ENCODE measurements around the gene HACE1.

DNA sequence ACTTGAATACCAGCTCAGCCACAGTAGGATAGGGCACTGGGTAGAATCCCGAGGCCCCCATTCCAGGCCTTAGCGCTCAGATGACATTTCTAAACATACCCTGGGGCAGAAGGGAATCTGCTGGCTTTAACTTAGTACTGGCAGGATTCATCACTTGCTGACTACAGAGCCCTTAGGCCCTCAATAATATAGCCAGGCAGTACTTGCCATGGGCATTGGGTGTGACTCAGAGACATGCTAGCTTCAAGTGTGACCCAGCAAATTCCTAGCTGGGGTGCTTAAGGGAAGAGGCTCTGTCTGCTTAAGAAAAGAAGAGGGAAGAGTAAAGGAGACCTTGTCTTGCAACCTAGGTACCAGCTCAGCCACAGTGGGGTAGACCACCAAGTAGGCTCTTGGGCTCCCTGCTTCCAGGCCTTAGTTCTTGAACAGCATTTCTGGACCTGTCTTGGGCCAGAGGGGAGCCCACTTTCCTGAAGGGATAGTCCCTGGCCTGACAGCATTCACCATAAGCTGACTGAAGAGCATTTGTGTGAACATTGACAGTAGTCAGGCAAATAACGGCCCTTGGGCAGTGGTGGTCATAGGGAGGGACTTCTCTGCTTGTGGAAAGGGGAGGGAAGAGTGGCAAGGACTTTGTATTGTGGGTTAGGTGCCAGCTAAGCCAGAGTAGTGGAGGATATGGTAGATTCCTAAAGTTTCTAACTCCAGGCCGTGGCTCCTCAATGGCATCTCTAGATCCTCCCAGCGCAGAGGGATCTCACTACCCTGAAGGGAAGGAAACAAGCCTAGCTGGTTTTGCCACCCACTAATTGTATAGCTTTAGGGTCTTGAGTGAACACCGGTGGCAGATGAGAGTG, 48.5 kb upstream of the HACE1 start:
- TF ChIP-seq EZH2phosphoT487 (IDR thresholded peaks at IDR 0.05; ENCODE audit: low read depth, severe bottlenecking, unreplicated experiment) = no peak
- TF ChIP-seq, protein P1, sequence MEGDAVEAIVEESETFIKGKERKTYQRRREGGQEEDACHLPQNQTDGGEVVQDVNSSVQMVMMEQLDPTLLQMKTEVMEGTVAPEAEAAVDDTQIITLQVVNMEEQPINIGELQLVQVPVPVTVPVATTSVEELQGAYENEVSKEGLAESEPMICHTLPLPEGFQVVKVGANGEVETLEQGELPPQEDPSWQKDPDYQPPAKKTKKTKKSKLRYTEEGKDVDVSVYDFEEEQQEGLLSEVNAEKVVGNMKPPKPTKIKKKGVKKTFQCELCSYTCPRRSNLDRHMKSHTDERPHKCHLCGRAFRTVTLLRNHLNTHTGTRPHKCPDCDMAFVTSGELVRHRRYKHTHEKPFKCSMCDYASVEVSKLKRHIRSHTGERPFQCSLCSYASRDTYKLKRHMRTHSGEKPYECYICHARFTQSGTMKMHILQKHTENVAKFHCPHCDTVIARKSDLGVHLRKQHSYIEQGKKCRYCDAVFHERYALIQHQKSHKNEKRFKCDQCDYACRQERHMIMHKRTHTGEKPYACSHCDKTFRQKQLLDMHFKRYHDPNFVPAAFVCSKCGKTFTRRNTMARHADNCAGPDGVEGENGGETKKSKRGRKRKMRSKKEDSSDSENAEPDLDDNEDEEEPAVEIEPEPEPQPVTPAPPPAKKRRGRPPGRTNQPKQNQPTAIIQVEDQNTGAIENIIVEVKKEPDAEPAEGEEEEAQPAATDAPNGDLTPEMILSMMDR (IDR thresholded peaks at IDR 0.05; ENCODE audit: poor library complexity) = no peak
